Measurements from ENCODE around the gene EVC2. TPM values are rescaled to one million over a fixed set of nuclear protein-coding genes. Genes with fewer than 3 reads are reported as not detected.

Gene EVC2
- total and polyA plus RNA-seq, 10 of the 15 experiments (the other 5 are each of a cell fraction or from before 2014, with no cell fraction given): 0.34 to 10.4 (median 5.6) TPM

- Histone ChIP-seq H3K9me3 (replicated peaks; ENCODE audit: control insufficient read depth, insufficient read depth, low read length) (no peaks in the 10 kb centered on the region), H3K27me3 (replicated peaks in 1 of 2; ENCODE audit: control insufficient read depth in 2 of 2, insufficient read depth in 2 of 2, low read length in 1 of 2) (no peaks in the 10 kb centered on the region), H3K4me2 (ENCODE audit: control insufficient read depth, insufficient read depth) (no peak overlapping the region), H3K79me2 (ENCODE audit: control insufficient read depth, insufficient read depth, low read length) (no peaks in the 10 kb centered on the region), H3K4me3 (no peak overlapping the region), H3K27ac (ENCODE audit: control insufficient read depth, insufficient read depth) (no peak overlapping the region), H3K36me3 (ENCODE audit: control insufficient read depth in 2 of 2, insufficient read depth in 2 of 2, low read length in 1 of 2) (no peaks in the 10 kb centered on the region; a peak in 2 of 4 replicates), H3K4me1 (ENCODE audit: control insufficient read depth, insufficient read depth, low read length) (no peaks in the 10 kb centered on the region), H3K9ac (ENCODE audit: control insufficient read depth, insufficient read depth, low read length) (no peak overlapping the region), H2AFZ (ENCODE audit: control insufficient read depth, low read depth, low read length) (no peak overlapping the region), H4K20me1 (ENCODE audit: control insufficient read depth, insufficient read depth) (no peaks in the 10 kb centered on the region)
- ChIA-PET POLR2A (no interaction called here), SMC1A (ENCODE audit: uncharacterized antibody, unreplicated experiment) (interaction anchor here (2.1 kb wide), 1 partner anchor 54 kb away, joined by 4 read pairs; no protein-coding TSS in a partner anchor), CTCF (no interaction called here), RAD21 (ENCODE audit: unreplicated experiment) (no interaction called here)
- intact Hi-C loops (cut with micrococcal nuclease; ENCODE audit: unreplicated experiment) (no loop called here), in situ Hi-C loops (cut with MboI) (no loop called here)
- WGBS (ENCODE audit: insufficient coverage, insufficient replicate concordance, low lambda C conversion rate, missing lambda C conversion rate): 25% methylated on average over 6 of the region's 6 CpGs
- FAIRE-seq (no peak), DNase-seq (ENCODE audit: low read depth, low spot score) (no peak), ATAC-seq (no peak)
- no TSS peak for BruUV-seq (replicated peaks)
- TF ChIP-seq SREBF1 (IDR thresholded peaks at IDR 0.05; ENCODE audit: low read length): no peak
- peak in 1 of 2 experiments; percentile 33; a peak in 1 of 4 replicates for TF ChIP-seq BHLHE40 (IDR thresholded peaks at IDR 0.05; ENCODE audit: borderline replicate concordance in 1 of 2, low read depth in 2 of 2, low read length in 1 of 2)
Measured at GRCh38 chr4:5686338-5686737, 22.0 kb downstream of the EVC2 start.

GRCh38 chr4:5685296-5685695 lies 23.1 kb downstream of the EVC2 start:
- no TSS peak for BruUV-seq (replicated peaks)
- 18% methylated on average over 9 of the region's 9 CpGs for WGBS (ENCODE audit: insufficient coverage, insufficient replicate concordance, low lambda C conversion rate, missing lambda C conversion rate)
- in situ Hi-C loops (cut with MboI): no loop called here
- TF ChIP-seq NBN (IDR thresholded peaks at IDR 0.05) (no peak), RB1 (IDR thresholded peaks at IDR 0.05; ENCODE audit: borderline replicate concordance) (no peak), SUPT20H (IDR thresholded peaks at IDR 0.05; ENCODE audit: borderline replicate concordance, control insufficient read depth, low read depth, low read length) (no peak), RAD21 (IDR thresholded peaks at IDR 0.05; ENCODE audit: insufficient read depth, low read depth, low read length) (no peak), PKNOX1 (IDR thresholded peaks at IDR 0.05) (no peak), POLR2AphosphoS5 (IDR thresholded peaks at IDR 0.05; ENCODE audit: low read length) (no peak), CBX5 (IDR thresholded peaks at IDR 0.05; ENCODE audit: low read depth) (no peak), SP1 (IDR thresholded peaks at IDR 0.05; ENCODE audit: low read depth, low read length) (no peak), YY1 (IDR thresholded peaks at IDR 0.05; ENCODE audit: low read depth, low read length) (no peak), IRF5 (IDR thresholded peaks at IDR 0.05; ENCODE audit: borderline replicate concordance) (no peak), ZNF274 (IDR thresholded peaks at IDR 0.05; ENCODE audit: insufficient read depth, insufficient read length) (no peak), E4F1 (IDR thresholded peaks at IDR 0.05; ENCODE audit: borderline replicate concordance, partially characterized antibody) (no peak)

More at GRCh38 chr4:5685296-5685695, 23.1 kb downstream of the EVC2 start:
- H3K9me3 ChIP-seq (replicated peaks; ENCODE audit: control insufficient read depth, insufficient read depth, low read length): no peaks in the 10 kb centered on the region
- no peaks in the 10 kb centered on the region; a peak in 2 of 4 replicates for H3K36me3 ChIP-seq (ENCODE audit: control insufficient read depth in 2 of 2, insufficient read depth in 2 of 2, low read length in 1 of 2)
- CTCF ChIA-PET: no interaction called here
- no peaks in the 10 kb centered on the region for H4K20me1 ChIP-seq (ENCODE audit: control insufficient read depth, insufficient read depth)
- POLR2A ChIA-PET: no interaction called here
- ATAC-seq (no peak), FAIRE-seq (no peak), DNase-seq (ENCODE audit: low read depth, low spot score) (no peak)
- no peak overlapping the region for H3K4me2 ChIP-seq (ENCODE audit: control insufficient read depth, insufficient read depth)
- H3K4me3 ChIP-seq: no peak overlapping the region
- H3K79me2 ChIP-seq (ENCODE audit: control insufficient read depth, insufficient read depth, low read length): no peaks in the 10 kb centered on the region
- intact Hi-C loops (cut with micrococcal nuclease; ENCODE audit: unreplicated experiment): no loop called here
- H3K4me1 ChIP-seq (ENCODE audit: control insufficient read depth, insufficient read depth, low read length): no peaks in the 10 kb centered on the region
- no peak overlapping the region for H2AFZ ChIP-seq (ENCODE audit: control insufficient read depth, low read depth, low read length)
- H3K9ac ChIP-seq (ENCODE audit: control insufficient read depth, insufficient read depth, low read length): no peak overlapping the region
- RAD21 ChIA-PET (ENCODE audit: unreplicated experiment): no interaction called here
- SMC1A ChIA-PET (ENCODE audit: uncharacterized antibody, unreplicated experiment): interaction anchor here (2.1 kb wide), 1 partner anchor 53 kb away, joined by 4 read pairs; no protein-coding TSS in a partner anchor
- H3K27ac ChIP-seq (ENCODE audit: control insufficient read depth, insufficient read depth): no peak overlapping the region
- no peaks in the 10 kb centered on the region for H3K27me3 ChIP-seq (replicated peaks in 1 of 2; ENCODE audit: control insufficient read depth in 2 of 2, insufficient read depth in 2 of 2, low read length in 1 of 2)

All from GM12878 (cell line).